ENCODE data around the gene PSME4.

Gene PSME4

GRCh38 chr2:53949457-53949856, 21.3 kb downstream of the PSME4 start:
- Mint-ChIP-seq H3K27ac (no peak overlapping the region), H3K9me3 (no peaks in the 10 kb centered on the region), H3K4me3 (no peak overlapping the region), H3K27me3 (ENCODE audit: low read depth) (no peaks in the 10 kb centered on the region), H3K4me1 (no peaks in the 10 kb centered on the region), H3K36me3 (ENCODE audit: low read depth) (peaks cover 38% of the 10 kb centered on the region)
- TF ChIP-seq, protein P1, sequence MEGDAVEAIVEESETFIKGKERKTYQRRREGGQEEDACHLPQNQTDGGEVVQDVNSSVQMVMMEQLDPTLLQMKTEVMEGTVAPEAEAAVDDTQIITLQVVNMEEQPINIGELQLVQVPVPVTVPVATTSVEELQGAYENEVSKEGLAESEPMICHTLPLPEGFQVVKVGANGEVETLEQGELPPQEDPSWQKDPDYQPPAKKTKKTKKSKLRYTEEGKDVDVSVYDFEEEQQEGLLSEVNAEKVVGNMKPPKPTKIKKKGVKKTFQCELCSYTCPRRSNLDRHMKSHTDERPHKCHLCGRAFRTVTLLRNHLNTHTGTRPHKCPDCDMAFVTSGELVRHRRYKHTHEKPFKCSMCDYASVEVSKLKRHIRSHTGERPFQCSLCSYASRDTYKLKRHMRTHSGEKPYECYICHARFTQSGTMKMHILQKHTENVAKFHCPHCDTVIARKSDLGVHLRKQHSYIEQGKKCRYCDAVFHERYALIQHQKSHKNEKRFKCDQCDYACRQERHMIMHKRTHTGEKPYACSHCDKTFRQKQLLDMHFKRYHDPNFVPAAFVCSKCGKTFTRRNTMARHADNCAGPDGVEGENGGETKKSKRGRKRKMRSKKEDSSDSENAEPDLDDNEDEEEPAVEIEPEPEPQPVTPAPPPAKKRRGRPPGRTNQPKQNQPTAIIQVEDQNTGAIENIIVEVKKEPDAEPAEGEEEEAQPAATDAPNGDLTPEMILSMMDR (IDR thresholded peaks at IDR 0.05; ENCODE audit: unreplicated experiment in 3 of 3) = no peak

DNA sequence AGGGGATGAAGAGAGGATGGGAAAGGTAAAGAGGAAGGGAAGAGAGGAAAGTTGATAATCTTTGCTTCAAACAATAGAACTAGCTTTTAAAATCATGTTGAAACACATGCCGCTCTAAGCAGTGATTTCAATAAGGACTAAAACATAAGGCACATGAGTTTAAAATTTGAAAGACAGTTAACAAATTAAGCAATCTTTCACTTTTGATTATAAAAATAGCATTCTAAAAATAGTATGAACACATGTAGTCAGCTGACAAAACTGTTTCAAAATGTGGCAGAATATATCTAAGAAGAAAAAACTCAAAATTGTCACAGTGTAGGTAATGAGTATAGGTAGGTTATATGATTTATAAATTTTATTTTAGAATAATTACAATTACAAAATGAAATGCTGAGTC, 25.3 kb downstream of the PSME4 start:
- Mint-ChIP-seq H3K27ac (peak overlapping the region in 1 of 3 experiments; percentile 1), H3K4me1 (no peaks in the 10 kb centered on the region), H3K4me3 (no peak overlapping the region), H3K27me3 (ENCODE audit: low read depth) (no peaks in the 10 kb centered on the region), H3K36me3 (ENCODE audit: low read depth) (peaks cover 47% of the 10 kb centered on the region), H3K9me3 (no peaks in the 10 kb centered on the region)
- TF ChIP-seq, protein P1 (IDR thresholded peaks at IDR 0.05; ENCODE audit: unreplicated experiment in 3 of 3) = no peak

DNA sequence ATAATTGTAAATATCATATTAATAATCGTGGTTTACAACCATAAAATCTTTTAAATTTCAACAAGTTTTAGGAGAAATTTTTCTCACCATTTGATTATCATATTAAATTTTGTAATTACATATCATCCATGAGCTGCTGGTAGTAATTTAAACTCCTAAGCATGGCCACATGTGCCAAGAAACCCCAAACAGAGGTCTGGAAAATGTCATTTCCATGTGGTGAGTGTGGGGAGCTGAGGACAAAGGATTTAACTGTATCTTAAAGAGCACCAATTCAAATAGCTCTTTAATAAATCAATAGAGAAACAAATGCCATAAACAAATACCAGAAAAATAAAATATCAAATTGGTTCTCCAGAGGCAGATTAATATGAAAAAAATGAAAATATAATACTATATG, 26.3 kb downstream of the PSME4 start:
- H3K27me3 Mint-ChIP-seq (ENCODE audit: low read depth) = no peaks in the 10 kb centered on the region
- TF ChIP-seq, protein P1 (IDR thresholded peaks at IDR 0.05; ENCODE audit: unreplicated experiment in 3 of 3) = no peak
- H3K36me3 Mint-ChIP-seq (ENCODE audit: low read depth) = peaks cover 47% of the 10 kb centered on the region
- H3K27ac Mint-ChIP-seq = no peak overlapping the region
- no peaks in the 10 kb centered on the region for H3K9me3 Mint-ChIP-seq
- no peaks in the 10 kb centered on the region for H3K4me1 Mint-ChIP-seq
- no peak overlapping the region for H3K4me3 Mint-ChIP-seq

- Mint-ChIP-seq H3K9me3 (no peaks in the 10 kb centered on the region), H3K27ac (no peak overlapping the region), H3K36me3 (ENCODE audit: low read depth) (peaks cover 38% of the 10 kb centered on the region), H3K27me3 (ENCODE audit: low read depth) (no peaks in the 10 kb centered on the region), H3K4me3 (no peak overlapping the region), H3K4me1 (no peaks in the 10 kb centered on the region)
- TF ChIP-seq, protein P1 (IDR thresholded peaks at IDR 0.05; ENCODE audit: unreplicated experiment in 3 of 3) = no peak
Observed at GRCh38 chr2:53942280-53942679, 28.5 kb downstream of the PSME4 start.

DNA sequence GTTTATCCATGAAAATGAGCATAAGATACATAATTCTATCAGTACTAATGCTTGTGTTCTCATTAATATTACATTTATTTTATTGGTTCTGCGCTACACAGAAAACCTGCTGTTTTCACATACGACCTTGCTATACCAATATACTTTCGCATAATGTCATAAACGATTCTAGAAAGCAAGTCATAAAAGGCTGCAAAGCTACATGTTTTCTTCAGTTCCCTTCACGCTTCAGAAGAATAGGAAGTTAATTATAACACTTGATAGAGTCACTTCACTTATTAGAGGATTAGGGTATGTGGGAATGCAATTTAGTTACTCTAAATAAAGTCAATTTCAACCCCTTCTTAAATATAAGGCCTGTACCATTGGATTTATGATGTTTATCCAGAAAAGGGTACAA, 29.0 kb downstream of the PSME4 start:
- H3K27me3 Mint-ChIP-seq (ENCODE audit: low read depth) = no peaks in the 10 kb centered on the region
- peaks cover 38% of the 10 kb centered on the region for H3K36me3 Mint-ChIP-seq (ENCODE audit: low read depth)
- TF ChIP-seq, protein P1 (IDR thresholded peaks at IDR 0.05; ENCODE audit: unreplicated experiment in 3 of 3) = no peak
- no peaks in the 10 kb centered on the region for H3K4me1 Mint-ChIP-seq
- H3K27ac Mint-ChIP-seq = no peak overlapping the region
- no peaks in the 10 kb centered on the region for H3K9me3 Mint-ChIP-seq
- no peak overlapping the region for H3K4me3 Mint-ChIP-seq

DNA sequence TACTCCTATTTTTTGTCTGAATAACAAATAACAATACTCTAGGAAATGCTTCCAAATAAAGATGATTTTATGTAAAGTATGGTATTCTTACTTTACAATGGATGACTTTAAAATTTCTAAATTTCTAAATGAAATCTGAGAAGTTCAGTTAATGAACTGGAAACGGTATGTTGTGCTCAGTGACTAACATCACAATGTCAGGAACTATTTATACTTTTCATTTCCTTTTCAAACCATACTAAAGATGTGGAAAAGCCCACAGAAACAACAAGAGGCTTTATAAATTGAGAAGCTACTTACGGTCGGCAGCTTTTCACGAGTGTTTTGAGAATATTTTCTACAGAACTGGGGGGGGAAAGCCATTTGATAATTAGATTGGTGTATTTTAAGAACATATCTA, 31.1 kb downstream of the PSME4 start:
- H3K4me3 Mint-ChIP-seq = no peak overlapping the region
- peaks cover 40% of the 10 kb centered on the region for H3K36me3 Mint-ChIP-seq (ENCODE audit: low read depth)
- TF ChIP-seq, protein P1 (IDR thresholded peaks at IDR 0.05; ENCODE audit: unreplicated experiment in 3 of 3) = no peak
- H3K27me3 Mint-ChIP-seq (ENCODE audit: low read depth) = no peaks in the 10 kb centered on the region
- H3K27ac Mint-ChIP-seq = no peak overlapping the region
- H3K4me1 Mint-ChIP-seq = no peaks in the 10 kb centered on the region
- H3K9me3 Mint-ChIP-seq = no peaks in the 10 kb centered on the region
